GM12891 (cell line): ENCODE data around the gene ATP1B1.

ENCODE experiments used
- POLR2A ChIP-seq: IDR thresholded peaks from 2 replicates; pipeline ENCODE4 v1.6.1; 2011; ENCODE audit warnings: low read depth, low read length, control low read depth
- POLR2AphosphoS5 ChIP-seq: IDR thresholded peaks from 2 replicates; pipeline ENCODE4 v1.6.1; 2011; ENCODE audit warnings: low read depth, low read length, control low read depth
- SPI1 ChIP-seq: IDR thresholded peaks from 2 replicates; pipeline ENCODE4 v1.6.1; 2011; ENCODE audit warnings: low read depth, low read length, control low read depth
- TAF1 ChIP-seq: IDR thresholded peaks from 2 replicates; pipeline ENCODE4 v1.6.1; 2011; ENCODE audit warnings: low read depth, low read length, control low read depth

DNA sequence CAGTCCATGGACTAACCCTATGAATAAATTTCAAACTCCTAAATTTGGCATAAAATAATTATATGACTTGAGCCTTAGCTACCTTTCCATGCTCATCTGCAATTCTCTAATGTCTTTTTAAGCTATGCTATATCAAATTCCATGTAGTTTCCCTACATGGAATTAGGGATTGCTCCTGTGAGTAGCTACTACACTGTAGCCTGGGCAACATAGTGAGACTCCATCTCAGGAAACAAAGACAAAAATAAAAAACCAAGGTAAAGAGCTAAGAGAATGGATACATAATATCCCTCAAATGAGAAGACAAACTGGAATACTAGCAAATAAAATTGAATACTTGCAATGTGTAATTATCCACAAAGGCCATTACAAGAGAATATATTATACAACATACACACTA lies 37.5 kb downstream of the ATP1B1 start:
- TF ChIP-seq POLR2A, result no peak
- TF ChIP-seq SPI1, result no peak
- TF ChIP-seq POLR2AphosphoS5, result no peak
- TF ChIP-seq TAF1, result no peak
